C4-2B (cell line): ENCODE results near the gene GPBP1L1.
A peak's percentile ranks its signal among the peaks of the same experiment; 100 is the strongest.

Experiments
- H3K27ac ChIP-seq: fragments of 450-650 bp; 2 replicates; pipeline ENCODE4 v1.5.1; 2017
- ZFX ChIP-seq: fragments of 450-650 bp; IDR thresholded peaks from 2 replicates; pipeline ENCODE4 v1.6.1; 2017
- TF ChIP-seq, protein P1 (sequence below): fragments of 450-650 bp; conservative IDR thresholded peaks from 2 replicates; pipeline ENCODE4 v1.5.1; 2017; ENCODE audit warnings: mild to moderate bottlenecking

The GPBP1L1 gene

GRCh38 chr1:45619149-45619921, 67.0 kb downstream of the GPBP1L1 start:
- H3K27ac ChIP-seq: peak overlapping the region; percentile 64

DNA sequence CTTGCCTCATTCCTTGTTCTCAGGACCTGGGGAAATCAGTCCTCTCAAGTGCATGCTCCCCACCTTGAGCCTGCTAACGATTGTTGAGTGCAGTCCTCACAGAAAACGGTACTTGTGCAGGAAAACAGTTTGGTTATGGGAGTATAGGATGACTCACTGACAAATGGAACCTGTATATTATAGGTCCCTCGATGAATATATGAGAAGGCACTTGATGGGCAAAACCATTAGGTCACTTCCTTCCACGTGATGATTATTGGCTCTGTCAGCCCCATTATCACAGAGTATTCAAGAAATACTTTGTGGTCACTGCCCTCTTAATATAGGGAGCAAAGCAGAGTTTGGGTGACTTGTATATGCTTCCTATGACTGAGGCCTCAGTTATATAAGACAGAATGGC, 68.7 kb downstream of the GPBP1L1 start:
- no peak overlapping the region for H3K27ac ChIP-seq
- TF ChIP-seq ZFX: no peak

More at GRCh38 chr1:45619149-45619921, 67.0 kb downstream of the GPBP1L1 start:
- no peak for TF ChIP-seq ZFX
- TF ChIP-seq, protein P1, sequence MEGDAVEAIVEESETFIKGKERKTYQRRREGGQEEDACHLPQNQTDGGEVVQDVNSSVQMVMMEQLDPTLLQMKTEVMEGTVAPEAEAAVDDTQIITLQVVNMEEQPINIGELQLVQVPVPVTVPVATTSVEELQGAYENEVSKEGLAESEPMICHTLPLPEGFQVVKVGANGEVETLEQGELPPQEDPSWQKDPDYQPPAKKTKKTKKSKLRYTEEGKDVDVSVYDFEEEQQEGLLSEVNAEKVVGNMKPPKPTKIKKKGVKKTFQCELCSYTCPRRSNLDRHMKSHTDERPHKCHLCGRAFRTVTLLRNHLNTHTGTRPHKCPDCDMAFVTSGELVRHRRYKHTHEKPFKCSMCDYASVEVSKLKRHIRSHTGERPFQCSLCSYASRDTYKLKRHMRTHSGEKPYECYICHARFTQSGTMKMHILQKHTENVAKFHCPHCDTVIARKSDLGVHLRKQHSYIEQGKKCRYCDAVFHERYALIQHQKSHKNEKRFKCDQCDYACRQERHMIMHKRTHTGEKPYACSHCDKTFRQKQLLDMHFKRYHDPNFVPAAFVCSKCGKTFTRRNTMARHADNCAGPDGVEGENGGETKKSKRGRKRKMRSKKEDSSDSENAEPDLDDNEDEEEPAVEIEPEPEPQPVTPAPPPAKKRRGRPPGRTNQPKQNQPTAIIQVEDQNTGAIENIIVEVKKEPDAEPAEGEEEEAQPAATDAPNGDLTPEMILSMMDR: no peak

DNA sequence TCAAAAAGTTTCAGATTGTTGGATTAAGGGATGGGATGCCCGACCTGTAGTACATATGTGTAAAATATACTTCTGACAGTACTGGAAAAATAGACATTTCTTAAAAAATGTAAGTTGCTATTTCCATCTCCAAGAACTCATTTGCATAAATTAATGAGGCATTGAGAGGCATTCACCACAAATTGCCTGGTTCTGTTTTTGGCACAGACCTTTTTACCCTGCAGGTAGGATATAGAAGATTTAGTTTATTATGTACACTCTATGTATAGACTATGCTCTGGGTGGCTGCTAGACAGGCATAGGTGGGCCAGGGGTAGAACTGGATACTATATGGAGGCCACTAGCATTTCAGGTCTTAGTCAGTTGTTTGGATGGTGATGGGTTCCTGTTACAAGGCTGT, 70.4 kb downstream of the GPBP1L1 start:
- H3K27ac ChIP-seq: no peak overlapping the region
- no peak for TF ChIP-seq ZFX
- TF ChIP-seq, protein P1: no peak

DNA sequence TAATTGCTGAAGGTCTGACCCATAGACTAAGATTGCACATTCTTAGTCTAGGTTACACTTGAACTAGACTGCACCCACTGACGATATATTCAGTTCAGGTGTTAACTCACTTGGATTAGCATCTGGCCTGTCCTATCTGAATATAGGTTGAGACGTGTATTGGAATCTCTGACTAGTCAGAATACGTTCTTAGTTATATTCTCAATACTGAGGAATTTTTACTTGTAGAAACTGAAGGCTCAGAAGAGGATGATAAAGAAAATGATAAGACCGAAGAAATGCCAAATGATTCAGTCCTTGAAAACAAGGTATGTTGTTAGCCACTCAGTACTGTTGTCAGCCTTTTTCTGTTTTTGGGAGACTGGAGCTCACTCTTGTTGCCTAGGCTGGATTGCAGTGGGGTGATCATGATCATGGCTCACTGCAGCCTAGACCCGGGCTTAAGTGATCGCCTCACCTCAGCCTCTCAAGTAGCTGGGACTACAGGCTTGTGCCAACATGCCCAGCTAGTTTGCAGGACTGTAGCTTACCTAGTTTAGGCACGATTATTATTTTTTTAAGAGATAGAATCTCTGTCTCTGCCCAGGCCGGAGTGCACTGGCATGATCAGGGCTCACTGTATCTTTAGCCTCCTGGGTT, 73.3 kb downstream of the GPBP1L1 start:
- no peak overlapping the region for H3K27ac ChIP-seq
- TF ChIP-seq ZFX: no peak
- TF ChIP-seq, protein P1: no peak

DNA sequence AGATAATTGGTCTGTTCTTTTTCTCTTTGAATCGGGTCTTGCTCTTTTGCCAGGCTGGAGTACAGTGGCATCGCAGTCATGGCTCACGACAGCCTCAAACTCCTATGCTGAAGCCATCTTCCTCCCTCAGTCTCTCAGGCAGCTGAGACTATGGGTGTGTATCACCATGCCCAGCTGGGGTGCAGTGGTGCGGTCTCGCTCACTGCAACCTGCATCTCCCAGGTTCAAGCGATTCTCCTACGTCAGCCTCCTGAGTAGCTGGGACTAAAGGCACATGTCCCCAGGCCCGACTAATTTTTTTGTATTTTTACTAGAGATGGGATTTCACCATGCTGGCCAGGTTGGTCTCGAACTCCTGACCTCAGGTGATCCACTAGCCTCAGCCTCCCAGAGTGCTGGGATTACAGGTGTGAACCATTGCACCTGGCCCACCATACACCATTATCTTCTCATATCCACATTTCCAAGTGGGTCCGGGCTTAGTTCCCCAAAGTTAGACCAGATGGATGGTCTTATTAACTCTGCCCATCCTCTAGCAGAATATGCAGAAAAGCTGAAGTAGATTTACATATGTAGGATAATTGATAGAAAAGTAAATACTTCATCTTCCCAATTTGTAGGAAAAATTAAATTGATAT, 75.6 kb downstream of the GPBP1L1 start:
- no peak overlapping the region for H3K27ac ChIP-seq
- TF ChIP-seq ZFX: no peak
- TF ChIP-seq, protein P1: no peak

DNA sequence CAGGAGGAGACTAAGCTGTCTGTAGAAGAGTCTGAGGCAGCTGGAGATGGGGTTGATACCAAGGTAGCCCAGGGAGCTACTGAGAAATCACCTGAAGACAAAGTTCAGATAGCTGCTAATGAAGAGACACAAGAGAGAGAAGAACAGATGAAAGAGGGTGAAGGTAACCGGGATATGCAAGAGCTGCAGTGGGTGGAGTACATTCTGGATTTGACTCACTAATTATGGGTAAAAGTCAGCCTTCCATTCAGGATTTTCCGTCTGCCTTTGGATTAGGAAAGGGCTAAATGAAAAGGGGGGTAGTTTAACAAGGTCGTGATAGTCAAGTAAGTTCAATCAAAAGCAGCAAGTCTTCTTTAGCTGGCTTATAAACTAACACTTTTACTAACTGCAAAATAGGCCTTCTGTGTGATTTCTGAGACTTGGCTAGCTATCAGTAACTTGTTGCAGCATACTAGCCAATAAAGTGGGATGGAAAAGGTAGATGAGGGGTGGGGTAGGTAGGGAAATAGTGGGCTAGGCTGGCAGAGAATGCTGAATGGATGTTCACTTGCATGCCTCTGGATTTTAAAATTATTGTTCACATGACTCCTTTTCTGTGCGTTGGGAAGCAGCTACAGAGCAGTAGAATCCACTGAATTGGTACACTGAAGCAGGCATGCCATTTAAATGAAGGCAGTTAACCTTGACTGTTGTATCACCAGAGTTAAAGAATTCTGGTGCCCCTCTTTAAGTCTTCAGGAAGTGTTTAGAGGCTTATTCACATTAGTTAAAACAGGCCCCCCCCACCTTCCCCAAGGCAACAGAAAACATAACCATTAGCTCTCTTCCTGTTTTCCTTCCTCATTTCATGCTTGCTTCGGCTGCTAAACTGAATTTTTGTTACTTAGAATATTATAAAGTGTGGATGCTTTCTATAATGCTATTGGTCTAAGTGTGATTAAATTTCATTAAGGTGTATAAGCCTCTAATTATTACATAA, 77.9 kb downstream of the GPBP1L1 start:
- TF ChIP-seq, protein P1: no peak
- TF ChIP-seq ZFX: no peak
- H3K27ac ChIP-seq: no peak overlapping the region

DNA sequence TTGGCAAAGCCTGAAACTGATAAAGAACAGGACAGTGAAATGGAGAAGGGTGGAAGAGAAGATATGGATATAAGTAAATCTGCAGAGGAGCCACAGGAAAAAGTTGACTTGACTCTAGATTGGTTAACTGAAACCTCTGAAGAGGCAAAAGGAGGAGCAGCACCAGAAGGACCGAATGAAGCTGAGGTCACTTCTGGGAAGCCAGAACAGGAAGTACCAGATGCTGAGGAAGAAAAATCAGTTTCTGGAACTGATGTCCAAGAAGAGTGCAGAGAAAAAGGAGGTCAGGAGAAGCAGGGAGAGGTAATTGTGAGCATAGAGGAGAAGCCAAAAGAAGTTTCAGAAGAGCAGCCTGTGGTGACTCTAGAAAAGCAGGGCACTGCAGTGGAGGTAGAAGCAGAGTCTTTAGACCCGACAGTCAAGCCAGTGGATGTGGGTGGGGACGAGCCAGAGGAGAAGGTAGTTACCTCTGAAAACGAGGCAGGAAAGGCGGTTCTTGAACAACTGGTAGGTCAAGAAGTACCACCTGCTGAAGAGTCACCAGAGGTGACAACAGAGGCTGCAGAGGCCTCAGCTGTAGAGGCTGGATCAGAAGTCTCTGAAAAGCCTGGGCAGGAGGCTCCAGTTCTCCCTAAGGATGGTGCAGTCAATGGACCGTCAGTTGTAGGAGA, 78.8 kb downstream of the GPBP1L1 start:
- H3K27ac ChIP-seq: no peak overlapping the region
- no peak for TF ChIP-seq ZFX
- TF ChIP-seq, protein P1: no peak
